Thyroid gland (tissue), 4 donors: ENCODE measurements around the gene ANO2. TPM values are rescaled to one million over a fixed set of nuclear protein-coding genes. Genes with fewer than 3 reads are reported as not detected.

Experiments used
- DNase-seq, 2 donors: peaks; one replicate each; pipeline ENCODE4 v3.0.0-alpha.2; 2019
- H3K27ac ChIP-seq, 3 donors: fragments of 200-600 bp; sonication (generic); 1 replicate in 2 of 3; 2 replicates in 1 of 3; pipeline ENCODE4 v1.5.1; 2016 to 2019; ENCODE audit warnings: mild to moderate bottlenecking in 1 of 3, moderate library complexity in 1 of 3
- H3K27me3 ChIP-seq: fragments of 200-600 bp; sonication (generic); one replicate; pipeline ENCODE4 v1.5.1; 2019
- H3K36me3 ChIP-seq, 2 donors: fragments of 200-600 bp; sonication (generic); one replicate each; pipeline ENCODE4 v1.5.1; 2016 to 2019
- H3K4me1 ChIP-seq, 2 donors: fragments of 200-600 bp; sonication (generic); one replicate each; pipeline ENCODE4 v1.5.1; 2017 to 2019
- H3K4me3 ChIP-seq, 3 donors: fragments of 200-600 bp; sonication (generic); replicated peaks in 1 of 3; 1 replicate in 2 of 3; 2 replicates in 1 of 3; pipeline ENCODE4 v1.5.1; 2016; ENCODE audit warnings: mild to moderate bottlenecking in 1 of 3
- H3K9me3 ChIP-seq: fragments of 200-600 bp; sonication (generic); one replicate; pipeline ENCODE4 v1.5.1; 2017
- CTCF ChIP-seq, 6 experiments: fragments of 200-600 bp in 3 of 6; fragments of 450-650 bp in 3 of 6; sonication (generic) in 3 of 6; IDR thresholded peaks; one replicate each; pipeline ENCODE4 v1.5.1; 2016 to 2019; ENCODE audit warnings: antibody characterized with exemption in 6 of 6, mild to moderate bottlenecking in 2 of 6, inconsistent platforms in 1 of 6, moderate library complexity in 1 of 6
- POLR2A ChIP-seq, 2 donors: fragments of 450-650 bp; IDR thresholded peaks; one replicate each; pipeline ENCODE4 v1.6.1; 2017; ENCODE audit warnings: antibody characterized with exemption in 2 of 2, mild to moderate bottlenecking in 2 of 2, moderate library complexity in 1 of 2
- WGBS, 2 donors: methylation state at CpG; one replicate each; pipeline ENCODE4 v1.1.5; 2017; 5-methylcytosine and 5-hydroxymethylcytosine counted together
- intact Hi-C: fragments of 100-400 bp; cut with DNase I; formaldehyde crosslinking; loops from one replicate; pipeline ENCODE4 v1.15.1; 2023
- total RNA-seq, 4 donors: library from RNA; depleted of rRNA; stranded (reverse); fragments of >200 nt; gene quantifications; one replicate each; pipeline ENCODE4 v1.2.3, GENCODE V29; 2016

ANO2 gene
- total RNA-seq, 4 donors from 2014 or later, result 0.78 to 7.0 (median 2.2) TPM

- intact Hi-C loops, result no loop called here
- no peaks in the 10 kb centered on the region for H3K9me3 ChIP-seq
- DNase-seq, result no peak
Observed at GRCh38 chr12:5944688-5945070, 380 bp downstream of the ANO2 start.

GRCh38 chr12:5944053-5944452, 1.0 kb downstream of the ANO2 start:
- peaks cover 5 to 13% of the 10 kb centered on the region in 2 donors for H3K4me1 ChIP-seq
- no peaks in the 10 kb centered on the region for H3K27me3 ChIP-seq
- H3K27ac ChIP-seq, result no peak overlapping the region
- H3K9me3 ChIP-seq, result no peaks in the 10 kb centered on the region
- intact Hi-C loops, result no loop called here
- WGBS, 2 donors, result 80 to 81% methylated on average over 4 to 8 of the region's 8 CpGs
- H3K36me3 ChIP-seq, result no peaks in the 10 kb centered on the region
- no peak for TF ChIP-seq POLR2A (IDR thresholded peaks at IDR 0.05)
- TF ChIP-seq CTCF (IDR thresholded peaks at IDR 0.05), result no peak
- H3K4me3 ChIP-seq, result no peak overlapping the region
- DNase-seq, result no peak

More at GRCh38 chr12:5944688-5945070, 380 bp downstream of the ANO2 start:
- no peaks in the 10 kb centered on the region for H3K27me3 ChIP-seq
- no peaks in the 10 kb centered on the region for H3K36me3 ChIP-seq
- H3K4me1 ChIP-seq, result peaks cover 5 to 13% of the 10 kb centered on the region in 2 donors
- TF ChIP-seq POLR2A (IDR thresholded peaks at IDR 0.05) (no peak), CTCF (IDR thresholded peaks at IDR 0.05) (no peak)
- 13 to 22% methylated on average over 12 of the region's 12 CpGs for WGBS, 2 donors
- no peak overlapping the region for H3K27ac ChIP-seq
- H3K4me3 ChIP-seq, result peak overlapping the region in 2 of 3 donors; percentile 15 to 16

- H3K4me1 ChIP-seq, result peaks cover 5 to 13% of the 10 kb centered on the region in 2 donors
- no peak overlapping the region for H3K27ac ChIP-seq
- H3K4me3 ChIP-seq, result no peak overlapping the region
- H3K36me3 ChIP-seq, result no peaks in the 10 kb centered on the region
- intact Hi-C loops, result no loop called here
- no peaks in the 10 kb centered on the region for H3K27me3 ChIP-seq
- H3K9me3 ChIP-seq, result no peaks in the 10 kb centered on the region
- TF ChIP-seq CTCF (IDR thresholded peaks at IDR 0.05) (no peak), POLR2A (IDR thresholded peaks at IDR 0.05) (no peak)
- 84 to 85% methylated on average over 3 of the region's 3 CpGs for WGBS, 2 donors
- DNase-seq, result no peak
Observed at GRCh38 chr12:5941907-5942306, 3.2 kb downstream of the ANO2 start.

- H3K4me3 ChIP-seq, result no peak overlapping the region
- no peaks in the 10 kb centered on the region for H3K27me3 ChIP-seq
- H3K4me1 ChIP-seq, result no peaks in the 10 kb centered on the region
- DNase-seq, result no peak
- no peaks in the 10 kb centered on the region for H3K36me3 ChIP-seq
- intact Hi-C loops, result no loop called here
- H3K27ac ChIP-seq, result no peak overlapping the region
- TF ChIP-seq CTCF (IDR thresholded peaks at IDR 0.05) (no peak), POLR2A (IDR thresholded peaks at IDR 0.05) (no peak)
- 59 to 76% methylated on average over 2 to 4 of the region's 4 CpGs for WGBS, 2 donors
- H3K9me3 ChIP-seq, result no peaks in the 10 kb centered on the region
Observed at GRCh38 chr12:5927732-5928516, 17.1 kb downstream of the ANO2 start.

GRCh38 chr12:5925646-5926045, 19.4 kb downstream of the ANO2 start:
- Histone ChIP-seq H3K4me1 (no peaks in the 10 kb centered on the region), H3K36me3 (no peaks in the 10 kb centered on the region), H3K27me3 (no peaks in the 10 kb centered on the region), H3K9me3 (no peaks in the 10 kb centered on the region), H3K27ac (no peak overlapping the region), H3K4me3 (no peak overlapping the region)
- WGBS, 2 donors, result 54 to 66% methylated on average over 9 of the region's 9 CpGs
- TF ChIP-seq POLR2A (IDR thresholded peaks at IDR 0.05), result no peak
- TF ChIP-seq CTCF (IDR thresholded peaks at IDR 0.05), result no peak
- intact Hi-C loops, result no loop called here
- no peak for DNase-seq
